B cell (primary cell): ENCODE results near the gene KCTD18. TPM values are rescaled to one million over a fixed set of nuclear protein-coding genes. Genes with fewer than 3 reads are reported as not detected.

Experiments
- ATAC-seq: fragments of 200-7000 bp; cut with Tn5 transposase; one replicate; pipeline ENCODE4 v1.10.0; 2021; ENCODE audit warnings: low read depth, mild to moderate bottlenecking, moderate number of reproducible peaks, moderate library complexity
- CTCF ChIA-PET: fragments of 350-600 bp; sonication (Branson Sonifier 250); formaldehyde crosslinking; loops from one replicate; lab custom pipeline; 2021; ENCODE audit warnings: antibody characterized with exemption, inconsistent platforms; lab: Charles Lee
- POLR2A ChIA-PET: fragments of 350-600 bp; sonication (Branson Sonifier 250); formaldehyde crosslinking; loops from one replicate; lab custom pipeline; 2021; ENCODE audit warnings: antibody characterized with exemption; lab: Charles Lee
- DNase-seq: peaks from one replicate; pipeline ENCODE4 v3.0.0; 2013
- H2AFZ ChIP-seq: 2 replicates; pipeline ENCODE4 v1.6.1; 2012; ENCODE audit warnings: mild to moderate bottlenecking, low read depth, low read length; ENCODE audit not compliant: insufficient read depth, poor library complexity, severe bottlenecking
- H3K27ac ChIP-seq, 2 donors: 1 replicate in 1 of 2; 2 replicates in 1 of 2; pipeline ENCODE4 v1.5.1; 2012 to 2013; ENCODE audit warnings: low read length in 2 of 2, mild to moderate bottlenecking in 2 of 2, moderate library complexity in 1 of 2
- H3K27me3 ChIP-seq, 4 experiments: fragments of 200-600 bp in 1 of 4; sonication (generic) in 1 of 4; replicated peaks in 1 of 4; 1 replicate in 2 of 4; 2 replicates in 2 of 4; pipeline versions ENCODE4 v1.6.1 to v1.7.0; 2013 to 2016; ENCODE audit warnings: low read length in 3 of 4, mild to moderate bottlenecking in 2 of 4, mixed read lengths in 1 of 4, moderate library complexity in 1 of 4; ENCODE audit not compliant: insufficient read depth in 4 of 4, control insufficient read depth in 3 of 4; ENCODE audit errors: control extremely low read depth in 1 of 4
- H3K36me3 ChIP-seq, 2 experiments: replicated peaks in 1 of 2; 1 replicate in 1 of 2; 2 replicates in 1 of 2; pipeline versions ENCODE4 v1.6.1 to v1.7.1; 2013; ENCODE audit warnings: low read length in 1 of 2; ENCODE audit not compliant: insufficient read depth in 2 of 2, control insufficient read depth in 1 of 2; ENCODE audit errors: control extremely low read depth in 1 of 2, extremely low read depth in 1 of 2
- H3K4me1 ChIP-seq, 2 donors: fragments of 200-600 bp in 1 of 2; sonication (generic) in 1 of 2; 1 replicate in 1 of 2; 2 replicates in 1 of 2; pipeline versions ENCODE4 v1.5.1 to v1.6.1; 2013 to 2017; ENCODE audit warnings: low read length in 2 of 2; ENCODE audit not compliant: control insufficient read depth in 2 of 2, insufficient read depth in 2 of 2
- H3K4me2 ChIP-seq: replicated peaks from 2 replicates; pipeline ENCODE3; 2012; ENCODE audit warnings: mild to moderate bottlenecking, low read depth, low read length; ENCODE audit not compliant: poor library complexity, severe bottlenecking
- H3K4me3 ChIP-seq, 5 experiments: fragments of 200-600 bp in 1 of 5; sonication (generic) in 1 of 5; 1 replicate in 3 of 5; 2 replicates in 2 of 5; pipeline versions ENCODE4 v1.5.1 to v1.7.0; 2011 to 2016; ENCODE audit warnings: low read length in 4 of 5, mild to moderate bottlenecking in 4 of 5, low read depth in 2 of 5, control low read depth in 1 of 5, moderate library complexity in 1 of 5; ENCODE audit not compliant: insufficient read depth in 1 of 5; ENCODE audit errors: control extremely low read depth in 1 of 5, extremely low read depth in 1 of 5
- H3K79me2 ChIP-seq: fragments of 200-600 bp; sonication (generic); one replicate; pipeline ENCODE4 v1.6.0; 2016; ENCODE audit warnings: low read length; ENCODE audit not compliant: control insufficient read depth, insufficient read depth
- H3K9ac ChIP-seq: fragments of 200-600 bp; sonication (generic); 2 replicates; pipeline ENCODE4 v1.6.1; 2017; ENCODE audit warnings: mild to moderate bottlenecking, low read length, moderate library complexity
- H3K9me3 ChIP-seq, 3 donors: one replicate each; pipeline versions ENCODE4 v1.6.1 to v1.7.1; 2013; ENCODE audit warnings: low read length in 2 of 3; ENCODE audit not compliant: control insufficient read depth in 2 of 3, insufficient read depth in 1 of 3; ENCODE audit errors: control extremely low read depth in 1 of 3
- H4K20me1 ChIP-seq: 2 replicates; pipeline ENCODE4 v1.6.0; 2012; ENCODE audit warnings: mild to moderate bottlenecking, low read length; ENCODE audit not compliant: insufficient read depth, control insufficient read depth, poor library complexity, severe bottlenecking
- H3K27ac Mint-ChIP-seq: one replicate; pipeline ENCODE4 v1.8.0; 2021; ENCODE audit warnings: mixed read lengths
- H3K27me3 Mint-ChIP-seq: one replicate; pipeline ENCODE4 v1.8.0; 2021; ENCODE audit warnings: mixed read lengths
- H3K4me1 Mint-ChIP-seq: one replicate; pipeline ENCODE4 v1.8.0; 2021; ENCODE audit warnings: mixed read lengths
- H3K4me3 Mint-ChIP-seq: one replicate; pipeline ENCODE4 v1.8.0; 2021; ENCODE audit warnings: mixed read lengths
- H3K9me3 Mint-ChIP-seq: one replicate; pipeline ENCODE4 v1.8.0; 2022; ENCODE audit warnings: mixed read lengths; ENCODE audit not compliant: insufficient read depth
- CTCF ChIP-seq: fragments of 200-600 bp; IDR thresholded peaks from one replicate; pipeline ENCODE4 v1.8.0; 2022; ENCODE audit warnings: antibody characterized with exemption, mild to moderate bottlenecking
- EZH2 ChIP-seq: IDR thresholded peaks from 2 replicates; pipeline ENCODE4 v1.6.1; 2012; ENCODE audit warnings: borderline replicate concordance, low read depth, mild to moderate bottlenecking, moderate library complexity, low read length; ENCODE audit not compliant: insufficient read depth, poor library complexity, severe bottlenecking
- WGBS: methylation state at CpG from one replicate; pipeline ENCODE4 v1.1.5; 2013; ENCODE audit warnings: missing lambda C conversion rate; ENCODE audit not compliant: insufficient coverage; 5-methylcytosine and 5-hydroxymethylcytosine counted together
- intact Hi-C: fragments of 100-400 bp; cut with micrococcal nuclease; formaldehyde crosslinking; loops from one replicate; pipeline ENCODE4 v1.10.0; 2022
- polyA plus RNA-seq: library from polyadenylated mRNA; depleted of rRNA; stranded (reverse); fragments of >200 nt; gene quantifications from 2 replicates; pipeline ENCODE4 v1.2.3, GENCODE V29; 2012
- total RNA-seq, 2 donors: library from RNA; stranded (reverse); fragments of 120-200 nt in 1 of 2; gene quantifications; 1 replicate in 1 of 2; 2 replicates in 1 of 2; pipeline versions ENCODE4 v1.2.3 to v1.2.4, GENCODE V29; 2013 to 2022

The KCTD18 gene
- total and polyA plus RNA-seq, 2 donors (not counting 1 experiment from before 2014, with no cell fraction given): 15.3 to 20.2 TPM

GRCh38 chr2:200475795-200476194 lies 34.1 kb downstream of the KCTD18 start:
- CTCF ChIA-PET: interaction anchor here (1.0 to 1.2 kb wide), 3 partner anchors 10 to 496 kb away, joined by 3 to 4 read pairs (median 4); no protein-coding TSS in a partner anchor

More at GRCh38 chr2:200475795-200476194, 34.1 kb downstream of the KCTD18 start:
- H3K4me1 Mint-ChIP-seq: peaks cover 7% of the 10 kb centered on the region
- Histone ChIP-seq H3K4me3 (no peak overlapping the region), H4K20me1 (no peaks in the 10 kb centered on the region), H3K36me3 (no peaks in the 10 kb centered on the region), H3K9me3 (no peaks in the 10 kb centered on the region), H3K9ac (no peak overlapping the region), H3K27ac (no peak overlapping the region), H3K4me2 (no peak overlapping the region), H3K79me2 (no peaks in the 10 kb centered on the region), H2AFZ (no peak overlapping the region), H3K27me3 (no peaks in the 10 kb centered on the region), H3K4me1 (peaks cover 4 to 8% of the 10 kb centered on the region in 2 donors)
- TF ChIP-seq EZH2 (no peak), CTCF (no peak)
- 80% methylated on average over 1 of the region's 4 CpGs for WGBS
- H3K27ac Mint-ChIP-seq: no peak overlapping the region
- intact Hi-C loops: no loop called here
- H3K27me3 Mint-ChIP-seq: no peaks in the 10 kb centered on the region
- POLR2A ChIA-PET: no interaction called here
- DNase-seq: no peak
- no peaks in the 10 kb centered on the region for H3K9me3 Mint-ChIP-seq
- H3K4me3 Mint-ChIP-seq: no peak overlapping the region
- no peak for ATAC-seq
